ENCODE data around the gene MED13L.
A peak's percentile ranks its signal among the peaks of the same experiment; 100 is the strongest.

Gene MED13L

GRCh38 chr12:116277467-116278278 lies at the start of gene MED13L:
Gene MED13L (minus strand): TSS chr12:116277693. CDS start chr12:116277131, 562 bp downstream.
- peak; percentile 77 to 80 for DNase-seq (ENCODE audit: low read depth in 2 of 2)

- no peak for DNase-seq (ENCODE audit: low read depth in 2 of 2)
Measured at GRCh38 chr12:116325336-116325664, 47.8 kb upstream of the MED13L start.

GRCh38 chr12:116324654-116325335 lies 47.3 kb upstream of the MED13L start:
- no peak for DNase-seq (ENCODE audit: low read depth in 2 of 2)

GRCh38 chr12:116323406-116324386 lies 46.2 kb upstream of the MED13L start:
- no peak for DNase-seq (ENCODE audit: low read depth in 2 of 2)

- no peak for DNase-seq (ENCODE audit: low read depth in 2 of 2)
Measured at GRCh38 chr12:116321913-116322312, 44.4 kb upstream of the MED13L start.

GRCh38 chr12:116320791-116321217 lies 43.3 kb upstream of the MED13L start:
- DNase-seq (ENCODE audit: low read depth in 2 of 2) = no peak

GRCh38 chr12:116319898-116320621 lies 42.6 kb upstream of the MED13L start:
- DNase-seq (ENCODE audit: low read depth in 2 of 2) = no peak

GRCh38 chr12:116319233-116319897 lies 41.9 kb upstream of the MED13L start:
- DNase-seq (ENCODE audit: low read depth in 2 of 2) = no peak

GRCh38 chr12:116318576-116319232 lies 41.2 kb upstream of the MED13L start:
- no peak for DNase-seq (ENCODE audit: low read depth in 2 of 2)

- DNase-seq (ENCODE audit: low read depth in 2 of 2) = no peak
Measured at GRCh38 chr12:116317986-116318575, 40.6 kb upstream of the MED13L start.

GRCh38 chr12:116317139-116317538 lies 39.6 kb upstream of the MED13L start:
- DNase-seq (ENCODE audit: low read depth in 2 of 2) = no peak

GRCh38 chr12:116314477-116314876 lies 37.0 kb upstream of the MED13L start:
- no peak for DNase-seq (ENCODE audit: low read depth in 2 of 2)

GRCh38 chr12:116313194-116313927 lies 35.9 kb upstream of the MED13L start:
- no peak for DNase-seq (ENCODE audit: low read depth in 2 of 2)

- no peak for DNase-seq (ENCODE audit: low read depth in 2 of 2)
Measured at GRCh38 chr12:116310082-116310481, 32.6 kb upstream of the MED13L start.

GRCh38 chr12:116309343-116309742 lies 31.9 kb upstream of the MED13L start:
- DNase-seq (ENCODE audit: low read depth in 2 of 2) = no peak

- no peak for DNase-seq (ENCODE audit: low read depth in 2 of 2)
Measured at GRCh38 chr12:116308647-116309046, 31.2 kb upstream of the MED13L start.

- DNase-seq (ENCODE audit: low read depth in 2 of 2) = no peak
Measured at GRCh38 chr12:116306968-116307367, 29.5 kb upstream of the MED13L start.

GRCh38 chr12:116306506-116306905 lies 29.0 kb upstream of the MED13L start:
- no peak for DNase-seq (ENCODE audit: low read depth in 2 of 2)

GRCh38 chr12:116304621-116305020 lies 27.1 kb upstream of the MED13L start:
- DNase-seq (ENCODE audit: low read depth in 2 of 2) = no peak

Measured in stimulated activated CD8-positive, alpha-beta memory T cell treated with anti-CD3 and anti-CD28 coated beads, Interleukin-7, amount 100 ng/mL, for 1 hour (primary cell).